Inflammatory macrophage treated with lipopolysaccharide for 4 hours (primary cell): ENCODE data around the gene TGFBR2.
"Not testable (repeated sequence)": the region's sequence is repeated elsewhere in the genome, so short reads cannot be mapped to it uniquely, and the experiment has no call there.

ENCODE experiments used
- DNase-seq: peaks from one replicate; pipeline ENCODE4 v3.0.0-alpha.2; 2020

TGFBR2 gene

GRCh38 chr3:30658328-30659052 is 52.1 kb downstream of the TGFBR2 start:
- DNase-seq, result peak; percentile 82

GRCh38 chr3:30659270-30660130 is 53.1 kb downstream of the TGFBR2 start:
- DNase-seq, result no peak

- no peak for DNase-seq
These were observed 53.7 kb downstream of the TGFBR2 start for GRCh38 chr3:30660136-30660535.

- no peak for DNase-seq
These were observed 54.3 kb downstream of the TGFBR2 start for GRCh38 chr3:30660656-30661055.

GRCh38 chr3:30661098-30661873 is 54.9 kb downstream of the TGFBR2 start:
- DNase-seq, result no peak

- DNase-seq, result no peak
These were observed 56.4 kb downstream of the TGFBR2 start for GRCh38 chr3:30662836-30663235.

GRCh38 chr3:30663533-30664241 is 57.3 kb downstream of the TGFBR2 start:
- DNase-seq, result no peak

GRCh38 chr3:30664459-30664858 is 58.1 kb downstream of the TGFBR2 start:
- no peak for DNase-seq

- DNase-seq, result no peak
These were observed 58.5 kb downstream of the TGFBR2 start for GRCh38 chr3:30664884-30665283.

GRCh38 chr3:30665539-30665938 is 59.1 kb downstream of the TGFBR2 start:
- no peak for DNase-seq

- DNase-seq, result no peak
These were observed 60.3 kb downstream of the TGFBR2 start for GRCh38 chr3:30666572-30667279.

GRCh38 chr3:30667280-30667651 is 60.9 kb downstream of the TGFBR2 start:
- DNase-seq, result peak; percentile 47

GRCh38 chr3:30668051-30668609 is 61.7 kb downstream of the TGFBR2 start:
- DNase-seq, result no peak

GRCh38 chr3:30669360-30669934 is 63.0 kb downstream of the TGFBR2 start:
- DNase-seq, result not testable (repeated sequence)

GRCh38 chr3:30670292-30670691 is 63.9 kb downstream of the TGFBR2 start:
- DNase-seq, result no peak

GRCh38 chr3:30671527-30672286 is 65.3 kb downstream of the TGFBR2 start:
- no peak for DNase-seq

- no peak for DNase-seq
These were observed 65.9 kb downstream of the TGFBR2 start for GRCh38 chr3:30672287-30672735.

- no peak for DNase-seq
These were observed 66.6 kb downstream of the TGFBR2 start for GRCh38 chr3:30672959-30673358.

- DNase-seq, result no peak
These were observed 67.3 kb downstream of the TGFBR2 start for GRCh38 chr3:30673425-30674341.
